BJ (cell line): Measurements from ENCODE around the gene GRHL3. TPM values are rescaled to one million over a fixed set of nuclear protein-coding genes. Genes with fewer than 3 reads are reported as not detected.

Experiments
- CTCF ChIA-PET: fragments of 350-600 bp; formaldehyde crosslinking; extraction: SDS; loops from one replicate; lab custom pipeline; 2021; ENCODE audit warnings: antibody characterized with exemption, inconsistent platforms; lab: Yijun Ruan, JAX
- POLR2A ChIA-PET: fragments of 300-600 bp; sonication (Branson Sonifier 250); formaldehyde crosslinking; extraction: SDS; loops from one replicate; lab custom pipeline; 2021; ENCODE audit warnings: antibody characterized with exemption; lab: Charles Lee
- DNase-seq: peaks from one replicate; pipeline ENCODE4 v3.0.0-alpha.2; 2011; ENCODE audit warnings: low read depth
- H3K27me3 ChIP-seq: 2 replicates; pipeline ENCODE4 v1.6.0; 2011; ENCODE audit warnings: low read length; ENCODE audit not compliant: control insufficient read depth, insufficient read depth
- H3K36me3 ChIP-seq: 2 replicates; pipeline ENCODE4 v1.5.1; 2011; ENCODE audit warnings: low read length; ENCODE audit not compliant: control insufficient read depth, insufficient read depth
- H3K4me3 ChIP-seq: 2 replicates; pipeline ENCODE4 v1.5.1; 2011; ENCODE audit warnings: low read depth, mild to moderate bottlenecking, control low read depth, low read length
- CTCF ChIP-seq: IDR thresholded peaks from 2 replicates; pipeline ENCODE4 v1.5.1; 2011; ENCODE audit warnings: low read depth, mild to moderate bottlenecking, control low read depth, inconsistent platforms, low read length, moderate library complexity; ENCODE audit not compliant: insufficient read depth
- polyA plus RNA-seq: library from polyadenylated mRNA; depleted of rRNA; stranded (reverse); fragments of >200 nt; gene quantifications from 2 replicates; pipeline ENCODE4 v1.2.3, GENCODE V29; 2011

The GRHL3 gene
- polyA plus RNA-seq, 1 experiment = not detected

DNA sequence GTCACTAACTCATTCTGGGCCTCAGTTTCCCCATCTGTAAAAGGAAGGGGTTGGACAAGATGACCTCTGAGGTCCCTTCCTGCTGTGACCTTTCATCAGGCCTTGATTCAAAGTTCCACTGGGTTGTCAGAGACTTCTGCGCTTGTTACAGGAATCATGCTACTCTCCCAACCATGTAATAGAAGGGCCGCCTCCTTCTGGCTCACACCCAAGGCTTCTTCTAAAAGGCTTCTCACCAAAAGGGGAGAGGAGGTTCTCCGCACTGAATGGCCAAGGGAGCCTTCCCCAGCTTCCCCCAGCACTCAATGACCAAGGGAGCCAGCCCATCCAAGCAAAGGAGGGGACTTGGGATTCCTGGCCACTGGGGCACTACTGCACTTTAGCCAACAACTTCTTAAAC is 42.7 kb downstream of the GRHL3 start:
- no peak for TF ChIP-seq CTCF
- ChIA-PET CTCF (interaction anchor here (1.3 kb wide), 1 partner anchor 160 kb away, joined by 4 read pairs; no protein-coding TSS in a partner anchor), POLR2A (no interaction called here)
- H3K36me3 ChIP-seq = peaks cover 3% of the 10 kb centered on the region
- H3K4me3 ChIP-seq = no peak overlapping the region
- no peak for DNase-seq
- H3K27me3 ChIP-seq = no peaks in the 10 kb centered on the region; the same call in 1 of the 2 replicates

GRCh38 chr1:24362396-24362795 is 43.2 kb downstream of the GRHL3 start:
- Histone ChIP-seq H3K36me3 (peaks cover 3% of the 10 kb centered on the region), H3K4me3 (no peak overlapping the region), H3K27me3 (no peaks in the 10 kb centered on the region; the same call in 1 of the 2 replicates)
- no peak for TF ChIP-seq CTCF
- POLR2A ChIA-PET = no interaction called here
- no peak for DNase-seq
- CTCF ChIA-PET = interaction anchor here (1.0 to 1.3 kb wide), 2 partner anchors 29 to 160 kb away, joined by 3 to 4 read pairs; no protein-coding TSS in a partner anchor

GRCh38 chr1:24362982-24363614 is 43.9 kb downstream of the GRHL3 start:
- ChIA-PET CTCF (interaction anchor here (1.0 to 1.3 kb wide), 2 partner anchors 29 to 161 kb away, joined by 3 to 4 read pairs; no protein-coding TSS in a partner anchor), POLR2A (no interaction called here)
- peak; percentile 55 for DNase-seq
- TF ChIP-seq CTCF = no peak
- no peaks in the 10 kb centered on the region; the same call in 1 of the 2 replicates for H3K27me3 ChIP-seq
- H3K36me3 ChIP-seq = peaks cover 2% of the 10 kb centered on the region
- H3K4me3 ChIP-seq = no peak overlapping the region

DNA sequence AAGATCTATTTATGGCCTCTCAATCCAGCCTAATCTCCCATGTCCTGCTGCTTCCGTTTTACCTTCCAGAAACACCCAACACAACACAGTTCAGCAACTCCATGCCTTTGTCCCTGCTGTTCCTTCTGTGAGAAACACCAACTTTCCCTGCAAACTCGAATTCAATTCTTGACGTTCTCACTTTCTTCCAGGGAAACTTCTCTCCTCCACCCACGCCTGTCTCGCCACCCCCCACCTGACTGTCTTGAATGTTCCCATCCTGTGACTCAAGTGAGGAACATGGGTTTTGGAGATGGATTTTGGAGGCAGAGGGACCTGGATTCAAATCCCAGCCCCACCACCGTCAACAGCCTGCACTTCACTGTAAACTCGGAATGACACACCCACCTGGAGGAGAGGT is 44.8 kb downstream of the GRHL3 start:
- H3K4me3 ChIP-seq = no peak overlapping the region
- no peak for TF ChIP-seq CTCF
- H3K36me3 ChIP-seq = no peaks in the 10 kb centered on the region; the same call in 1 of the 2 replicates
- no peaks in the 10 kb centered on the region; the same call in 1 of the 2 replicates for H3K27me3 ChIP-seq
- ChIA-PET CTCF (interaction anchor here (0.9 to 3.4 kb wide), 2 partner anchors 9 to 27 kb away, joined by 3 to 16 read pairs; no protein-coding TSS in a partner anchor), POLR2A (no interaction called here)
- DNase-seq = no peak

GRCh38 chr1:24364605-24364974 is 45.4 kb downstream of the GRHL3 start:
- no peaks in the 10 kb centered on the region; the same call in 1 of the 2 replicates for H3K36me3 ChIP-seq
- no peak overlapping the region for H3K4me3 ChIP-seq
- TF ChIP-seq CTCF = no peak
- CTCF ChIA-PET = interaction anchor here (0.9 to 3.4 kb wide), 3 partner anchors 8 to 166 kb away, joined by 3 to 16 read pairs (median 7); no protein-coding TSS in a partner anchor
- POLR2A ChIA-PET = no interaction called here
- no peak for DNase-seq
- no peaks in the 10 kb centered on the region; the same call in 1 of the 2 replicates for H3K27me3 ChIP-seq
